H1 (cell line): Measurements from ENCODE around the gene APOL1. TPM values are rescaled to one million over a fixed set of nuclear protein-coding genes. Genes with fewer than 3 reads are reported as not detected.

Experiments used
- ATF2 ChIP-seq: IDR thresholded peaks from 2 replicates; pipeline ENCODE4 v1.6.1; 2012; ENCODE audit warnings: low read length, inconsistent platforms
- PHF8 ChIP-seq: fragments of 200-600 bp; sonication (generic); conservative IDR thresholded peaks from 2 replicates; pipeline ENCODE4 v1.7.1; 2012; ENCODE audit warnings: low read depth, mild to moderate bottlenecking, inconsistent platforms, low read length, moderate library complexity
- SIX5 ChIP-seq: IDR thresholded peaks from 2 replicates; pipeline ENCODE4 v1.6.1; 2011; ENCODE audit warnings: mild to moderate bottlenecking, low read depth, low read length
- polyA plus RNA-seq, 7 experiments: library from polyadenylated mRNA; depleted of rRNA in 3 of 7; stranded (reverse) in 5 of 7; unstranded in 2 of 7; fragments of >200 nt in 5 of 7; fragments of 200-250 nt in 2 of 7; gene quantifications; 1 replicate in 5 of 7; 2 replicates in 1 of 7; 4 replicates in 1 of 7; pipeline versions ENCODE4 v1.2.1 to v1.2.3, GENCODE V29; 2011 to 2013; ENCODE audit warnings: missing spikeins in 2 of 7, mixed read lengths in 2 of 7
- total RNA-seq: library from RNA; stranded (reverse); fragmentation: NEBNext Ultra II Directional; extraction: Animal tissue kit (Norgen Biotek cat#: 25700); gene quantifications from 2 replicates; pipeline ENCODE4 v1.2.1, GENCODE V29; 2021

Gene APOL1
- total and polyA plus RNA-seq, 2 of the 8 experiments (the other 6 are each of a cell fraction or from before 2014, with no cell fraction given): not detected

GRCh38 chr22:36223504-36223903 lies 29.4 kb upstream of the APOL1 start (continued):
- no peak for TF ChIP-seq ATF2
- no peak for TF ChIP-seq PHF8
- TF ChIP-seq SIX5: no peak
